Measurements from ENCODE around the gene SLC25A52.

Gene SLC25A52

GRCh38 chr18:31772699-31773098, 12.0 kb upstream of the SLC25A52 start:
- Histone ChIP-seq H3K4me2 (ENCODE audit: low read depth, low read length) (no peak overlapping the region), H3K9me3 (replicated peaks; ENCODE audit: insufficient read depth, low read length) (no peaks in the 10 kb centered on the region), H3K9ac (ENCODE audit: low read length) (no peak overlapping the region), H3F3A (ENCODE audit: insufficient read depth, low read length) (no peaks in the 10 kb centered on the region), H4K20me1 (ENCODE audit: insufficient read depth, low read length) (no peaks in the 10 kb centered on the region), H3K4me1 (ENCODE audit: low read length) (no peaks in the 10 kb centered on the region), H3K79me2 (ENCODE audit: low read length) (no peaks in the 10 kb centered on the region), H2AFZ (ENCODE audit: low read length) (no peak overlapping the region), H3K4me3 (ENCODE audit: low read length) (no peak overlapping the region), H3K27me3 (replicated peaks; ENCODE audit: insufficient read depth, low read length) (no peaks in the 10 kb centered on the region), H3K27ac (ENCODE audit: low read length) (no peak overlapping the region), H3K9me2 (replicated peaks; ENCODE audit: insufficient read depth, low read length) (no peaks in the 10 kb centered on the region), H3K36me3 (replicated peaks; ENCODE audit: insufficient read depth, low read length) (no peaks in the 10 kb centered on the region)
- no peak for DNase-seq
- TF ChIP-seq EZH2phosphoT487 (IDR thresholded peaks at IDR 0.05; ENCODE audit: low read length) (no peak), EZH2 (optimal IDR thresholded peaks at IDR 0.05; ENCODE audit: low read depth, low read length) (no peak), CTCF (IDR thresholded peaks at IDR 0.05; ENCODE audit: low read length) (no peak)

- Histone ChIP-seq H3K4me2 (ENCODE audit: low read depth, low read length) (no peak overlapping the region), H3F3A (ENCODE audit: insufficient read depth, low read length) (no peaks in the 10 kb centered on the region), H3K27me3 (replicated peaks; ENCODE audit: insufficient read depth, low read length) (no peaks in the 10 kb centered on the region), H3K36me3 (replicated peaks; ENCODE audit: insufficient read depth, low read length) (no peaks in the 10 kb centered on the region), H3K9me2 (replicated peaks; ENCODE audit: insufficient read depth, low read length) (no peaks in the 10 kb centered on the region), H2AFZ (ENCODE audit: low read length) (no peak overlapping the region), H3K27ac (ENCODE audit: low read length) (no peak overlapping the region), H3K9ac (ENCODE audit: low read length) (no peak overlapping the region), H4K20me1 (ENCODE audit: insufficient read depth, low read length) (no peaks in the 10 kb centered on the region), H3K9me3 (replicated peaks; ENCODE audit: insufficient read depth, low read length) (no peaks in the 10 kb centered on the region), H3K4me1 (ENCODE audit: low read length) (no peaks in the 10 kb centered on the region), H3K79me2 (ENCODE audit: low read length) (no peaks in the 10 kb centered on the region), H3K4me3 (ENCODE audit: low read length) (no peak overlapping the region)
- DNase-seq, result no peak
- TF ChIP-seq EZH2 (optimal IDR thresholded peaks at IDR 0.05; ENCODE audit: low read depth, low read length), result no peak
- no peak for TF ChIP-seq EZH2phosphoT487 (IDR thresholded peaks at IDR 0.05; ENCODE audit: low read length)
- TF ChIP-seq CTCF (IDR thresholded peaks at IDR 0.05; ENCODE audit: low read length), result no peak
Observed at GRCh38 chr18:31750273-31750672, 10.4 kb downstream of the SLC25A52 start.

GRCh38 chr18:31746396-31746795, 14.3 kb downstream of the SLC25A52 start:
- Histone ChIP-seq H3K79me2 (ENCODE audit: low read length) (no peaks in the 10 kb centered on the region), H3K27ac (ENCODE audit: low read length) (no peak overlapping the region), H3K4me2 (ENCODE audit: low read depth, low read length) (no peak overlapping the region), H2AFZ (ENCODE audit: low read length) (no peak overlapping the region), H3K9ac (ENCODE audit: low read length) (no peak overlapping the region), H3K4me1 (ENCODE audit: low read length) (no peaks in the 10 kb centered on the region), H3K9me2 (replicated peaks; ENCODE audit: insufficient read depth, low read length) (no peaks in the 10 kb centered on the region), H3K36me3 (replicated peaks; ENCODE audit: insufficient read depth, low read length) (no peaks in the 10 kb centered on the region), H3F3A (ENCODE audit: insufficient read depth, low read length) (no peaks in the 10 kb centered on the region), H3K27me3 (replicated peaks; ENCODE audit: insufficient read depth, low read length) (no peaks in the 10 kb centered on the region), H3K4me3 (ENCODE audit: low read length) (no peak overlapping the region), H4K20me1 (ENCODE audit: insufficient read depth, low read length) (no peaks in the 10 kb centered on the region), H3K9me3 (replicated peaks; ENCODE audit: insufficient read depth, low read length) (no peaks in the 10 kb centered on the region)
- TF ChIP-seq EZH2phosphoT487 (IDR thresholded peaks at IDR 0.05; ENCODE audit: low read length), result no peak
- no peak for TF ChIP-seq CTCF (IDR thresholded peaks at IDR 0.05; ENCODE audit: low read length)
- TF ChIP-seq EZH2 (optimal IDR thresholded peaks at IDR 0.05; ENCODE audit: low read depth, low read length), result no peak
- no peak for DNase-seq

All from MM.1S (cell line).